ENCODE data around the gene CSGALNACT2.

GRCh38 chr10:43108951-43109350, 29.3 kb upstream of the CSGALNACT2 start:
- TF ChIP-seq CTCF (IDR thresholded peaks at IDR 0.05) (no peak), EZH2 (IDR thresholded peaks at IDR 0.05; ENCODE audit: borderline replicate concordance, insufficient read depth, low read depth, low read length, poor library complexity, severe bottlenecking) (no peak)

All from B cell (primary cell).